SH-SY5Y (cell line): ENCODE results near the gene SNX22.

Experiments
- GATA2 ChIP-seq: IDR thresholded peaks from 2 replicates; pipeline ENCODE4 v1.6.1; 2011; ENCODE audit warnings: mild to moderate bottlenecking, low read depth, low read length
- GATA3 ChIP-seq: IDR thresholded peaks from 2 replicates; pipeline ENCODE4 v1.6.1; 2011; ENCODE audit warnings: low read depth, mild to moderate bottlenecking, low read length, moderate library complexity

GRCh38 chr15:64166102-64166890 is 14.8 kb downstream of the SNX22 start:
- TF ChIP-seq GATA3 (no peak), GATA2 (no peak)
